ENCODE results near the gene UBL4B. TPM values are rescaled to one million over a fixed set of nuclear protein-coding genes. Genes with fewer than 3 reads are reported as not detected.

The UBL4B gene
- total and polyA plus RNA-seq, 4 experiments from 2014 or later: not detected

GRCh38 chr1:110153407-110153950 lies 41.2 kb downstream of the UBL4B start:
- H3K4me1 Mint-ChIP-seq: peaks cover 2 to 8% (median 2%) of the 10 kb centered on the region in 4 donors
- Histone ChIP-seq H3K27ac (ENCODE audit: low read depth, low read length) (no peak overlapping the region), H3K4me1 (ENCODE audit: insufficient read depth, low read length) (no peaks in the 10 kb centered on the region), H3K4me3 (ENCODE audit: low read length in 2 of 2) (no peak overlapping the region), H3K9me3 (ENCODE audit: control insufficient read depth in 1 of 2, low read length in 2 of 2) (no peaks in the 10 kb centered on the region), H3K36me3 (ENCODE audit: insufficient read depth, low read length) (no peaks in the 10 kb centered on the region), H3K27me3 (ENCODE audit: insufficient read depth, low read length) (peaks cover 20% of the 10 kb centered on the region)
- peaks cover 0 to 3% of the 10 kb centered on the region in 2 donors for H3K36me3 Mint-ChIP-seq
- no peak overlapping the region for H3K27ac Mint-ChIP-seq
- ChIA-PET CTCF (ENCODE audit: partially characterized antibody) (interaction anchor here (0.7 kb wide), 1 partner anchor 1284 kb away, joined by 5 read pairs; no protein-coding TSS in a partner anchor), POLR2A (ENCODE audit: partially characterized antibody) (no interaction called here)
- intact Hi-C loops (cut with micrococcal nuclease): no loop called here
- no peak for DNase-seq
- H3K4me3 Mint-ChIP-seq: no peak overlapping the region
- peaks cover 53 to 57% of the 10 kb centered on the region in 2 donors for H3K27me3 Mint-ChIP-seq
- peaks cover 0 to 9% (median 3%) of the 10 kb centered on the region in 8 donors for H3K9me3 Mint-ChIP-seq

GRCh38 chr1:110155878-110156522 lies 43.8 kb downstream of the UBL4B start:
- POLR2A ChIA-PET (ENCODE audit: partially characterized antibody): no interaction called here
- Histone ChIP-seq H3K4me1 (ENCODE audit: insufficient read depth, low read length) (no peaks in the 10 kb centered on the region), H3K27ac (ENCODE audit: low read depth, low read length) (no peak overlapping the region), H3K4me3 (ENCODE audit: low read length in 2 of 2) (no peak overlapping the region), H3K9me3 (ENCODE audit: control insufficient read depth in 1 of 2, low read length in 2 of 2) (no peaks in the 10 kb centered on the region), H3K36me3 (ENCODE audit: insufficient read depth, low read length) (no peaks in the 10 kb centered on the region), H3K27me3 (ENCODE audit: insufficient read depth, low read length) (peaks cover 20% of the 10 kb centered on the region)
- intact Hi-C loops (cut with micrococcal nuclease): no loop called here
- CTCF ChIA-PET (ENCODE audit: partially characterized antibody): interaction anchor here (0.9 kb wide), 1 partner anchor 159 kb away, joined by 3 read pairs; no protein-coding TSS in a partner anchor
- Mint-ChIP-seq H3K4me3 (no peak overlapping the region), H3K27ac (no peak overlapping the region), H3K9me3 (peaks cover 2 to 9% (median 6%) of the 10 kb centered on the region in 8 donors), H3K36me3 (peaks cover 0 to 3% of the 10 kb centered on the region in 2 donors), H3K27me3 (peaks cover 59 to 60% of the 10 kb centered on the region in 2 donors), H3K4me1 (no peaks in the 10 kb centered on the region)
- peak in 4 of 5 donors; percentile 21 to 33 (median 28) for DNase-seq

- Histone ChIP-seq H3K36me3 (ENCODE audit: insufficient read depth, low read length) (no peaks in the 10 kb centered on the region), H3K9me3 (ENCODE audit: control insufficient read depth in 1 of 2, low read length in 2 of 2) (no peaks in the 10 kb centered on the region), H3K4me1 (ENCODE audit: insufficient read depth, low read length) (no peaks in the 10 kb centered on the region), H3K27me3 (ENCODE audit: insufficient read depth, low read length) (peaks cover 4% of the 10 kb centered on the region), H3K4me3 (ENCODE audit: low read length in 2 of 2) (no peak overlapping the region), H3K27ac (ENCODE audit: low read depth, low read length) (no peak overlapping the region)
- Mint-ChIP-seq H3K27me3 (peaks cover 45 to 48% of the 10 kb centered on the region in 2 donors), H3K4me3 (no peak overlapping the region), H3K4me1 (no peaks in the 10 kb centered on the region), H3K27ac (no peak overlapping the region), H3K36me3 (peaks cover 0 to 6% of the 10 kb centered on the region in 2 donors), H3K9me3 (peaks cover 2 to 10% (median 6%) of the 10 kb centered on the region in 8 donors)
- ChIA-PET CTCF (ENCODE audit: partially characterized antibody) (no interaction called here), POLR2A (ENCODE audit: partially characterized antibody) (no interaction called here)
- DNase-seq: no peak
- intact Hi-C loops (cut with micrococcal nuclease): no loop called here
Observed at GRCh38 chr1:110158261-110158660, 46.0 kb downstream of the UBL4B start.

GRCh38 chr1:110159168-110159567 lies 46.9 kb downstream of the UBL4B start:
- ChIA-PET POLR2A (ENCODE audit: partially characterized antibody) (no interaction called here), CTCF (ENCODE audit: partially characterized antibody) (no interaction called here)
- H3K36me3 Mint-ChIP-seq: peaks cover 0 to 6% of the 10 kb centered on the region in 2 donors
- H3K4me3 Mint-ChIP-seq: no peak overlapping the region
- Histone ChIP-seq H3K27ac (ENCODE audit: low read depth, low read length) (no peak overlapping the region), H3K4me3 (ENCODE audit: low read length in 2 of 2) (no peak overlapping the region), H3K27me3 (ENCODE audit: insufficient read depth, low read length) (peaks cover 4% of the 10 kb centered on the region), H3K4me1 (ENCODE audit: insufficient read depth, low read length) (no peaks in the 10 kb centered on the region), H3K9me3 (ENCODE audit: control insufficient read depth in 1 of 2, low read length in 2 of 2) (no peaks in the 10 kb centered on the region), H3K36me3 (ENCODE audit: insufficient read depth, low read length) (no peaks in the 10 kb centered on the region)
- peaks cover 2 to 10% (median 6%) of the 10 kb centered on the region in 8 donors for H3K9me3 Mint-ChIP-seq
- H3K27ac Mint-ChIP-seq: no peak overlapping the region
- intact Hi-C loops (cut with micrococcal nuclease): no loop called here
- peaks cover 41% of the 10 kb centered on the region in 2 donors for H3K27me3 Mint-ChIP-seq
- DNase-seq: no peak
- H3K4me1 Mint-ChIP-seq: no peaks in the 10 kb centered on the region

DNA sequence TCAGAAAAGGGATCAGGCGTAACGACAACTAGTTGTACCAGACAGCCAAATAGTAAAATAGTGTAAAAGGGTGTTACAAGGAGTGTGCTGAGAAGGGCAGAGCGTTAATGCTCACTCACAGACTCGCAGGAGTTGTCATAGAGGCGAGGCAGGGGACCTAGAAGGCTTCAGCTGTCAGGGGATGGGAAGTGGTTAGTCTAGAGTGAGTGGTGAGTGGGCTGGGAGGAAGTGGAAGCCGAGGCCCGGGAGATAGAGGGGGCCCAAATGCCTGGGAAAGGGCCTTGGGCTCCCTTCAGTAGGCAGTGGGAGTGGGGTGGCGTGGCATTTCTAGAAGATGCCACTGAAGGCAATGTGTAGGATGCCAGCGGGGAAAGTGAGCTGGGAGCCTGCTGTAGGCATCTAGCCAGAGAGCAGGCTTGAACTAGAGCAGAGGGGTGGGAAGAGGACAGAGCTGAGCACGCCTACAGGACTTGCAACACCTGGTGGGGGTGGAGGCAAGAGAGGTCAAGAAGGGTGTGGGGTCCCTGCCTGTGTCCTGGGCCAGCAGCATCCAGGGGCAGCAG lies 48.4 kb downstream of the UBL4B start:
- DNase-seq: no peak
- intact Hi-C loops (cut with micrococcal nuclease): no loop called here
- Histone ChIP-seq H3K4me1 (ENCODE audit: insufficient read depth, low read length) (no peaks in the 10 kb centered on the region), H3K36me3 (ENCODE audit: insufficient read depth, low read length) (no peaks in the 10 kb centered on the region), H3K9me3 (ENCODE audit: control insufficient read depth in 1 of 2, low read length in 2 of 2) (no peaks in the 10 kb centered on the region), H3K4me3 (ENCODE audit: low read length in 2 of 2) (no peak overlapping the region), H3K27me3 (ENCODE audit: insufficient read depth, low read length) (peaks cover 4% of the 10 kb centered on the region), H3K27ac (ENCODE audit: low read depth, low read length) (no peak overlapping the region)
- Mint-ChIP-seq H3K9me3 (peaks cover 2 to 9% (median 6%) of the 10 kb centered on the region in 8 donors), H3K27ac (no peak overlapping the region), H3K27me3 (peaks cover 28 to 34% of the 10 kb centered on the region in 2 donors), H3K4me3 (peak overlapping the region in 1 of 8 donors; percentile 27), H3K4me1 (no peaks in the 10 kb centered on the region), H3K36me3 (peaks cover 0 to 6% of the 10 kb centered on the region in 2 donors)
- POLR2A ChIA-PET (ENCODE audit: partially characterized antibody): interaction anchor here (0.5 kb wide), 1 partner anchor 8 kb away, joined by 3 read pairs; no protein-coding TSS in a partner anchor
- CTCF ChIA-PET (ENCODE audit: partially characterized antibody): no interaction called here

DNA sequence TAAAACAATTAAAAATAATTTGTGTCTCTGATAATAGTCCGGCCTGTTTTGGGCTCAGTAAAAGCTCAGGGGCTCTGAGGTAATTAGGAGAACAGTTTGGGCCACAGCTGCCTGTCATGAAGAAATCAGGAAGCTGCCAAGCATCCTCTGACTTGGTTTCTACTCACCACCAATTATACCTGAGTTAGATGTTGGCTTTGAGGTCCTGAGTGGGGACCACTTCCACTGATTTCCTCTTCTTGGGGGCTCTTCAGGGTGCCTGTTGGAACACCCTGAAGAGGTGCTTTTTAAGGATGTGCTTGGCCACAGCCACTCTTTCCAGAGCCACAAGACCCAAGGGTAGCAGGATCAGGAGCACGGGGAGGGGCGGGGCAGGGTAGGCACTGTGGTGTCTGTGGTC lies 48.9 kb downstream of the UBL4B start:
- no peak overlapping the region for H3K27ac ChIP-seq (ENCODE audit: low read depth, low read length)
- Mint-ChIP-seq H3K27ac (no peak overlapping the region), H3K27me3 (peaks cover 27 to 33% of the 10 kb centered on the region in 2 donors), H3K4me1 (no peaks in the 10 kb centered on the region), H3K36me3 (peaks cover 0 to 6% of the 10 kb centered on the region in 2 donors), H3K9me3 (peaks cover 2 to 8% (median 6%) of the 10 kb centered on the region in 8 donors), H3K4me3 (no peak overlapping the region)
- no peaks in the 10 kb centered on the region for H3K36me3 ChIP-seq (ENCODE audit: insufficient read depth, low read length)
- ChIA-PET POLR2A (ENCODE audit: partially characterized antibody) (interaction anchor here (0.5 kb wide), 1 partner anchor 9 kb away, joined by 3 read pairs; no protein-coding TSS in a partner anchor), CTCF (ENCODE audit: partially characterized antibody) (no interaction called here)
- no peak overlapping the region for H3K4me3 ChIP-seq (ENCODE audit: low read length in 2 of 2)
- peaks cover 4% of the 10 kb centered on the region for H3K27me3 ChIP-seq (ENCODE audit: insufficient read depth, low read length)
- intact Hi-C loops (cut with micrococcal nuclease): no loop called here
- H3K4me1 ChIP-seq (ENCODE audit: insufficient read depth, low read length): no peaks in the 10 kb centered on the region
- DNase-seq: no peak
- H3K9me3 ChIP-seq (ENCODE audit: control insufficient read depth in 1 of 2, low read length in 2 of 2): no peaks in the 10 kb centered on the region

- no peak overlapping the region for H3K4me3 Mint-ChIP-seq
Observed at GRCh38 chr1:110161849-110162248, 49.6 kb downstream of the UBL4B start.

More at GRCh38 chr1:110161849-110162248, 49.6 kb downstream of the UBL4B start:
- intact Hi-C loops (cut with micrococcal nuclease): no loop called here
- ChIA-PET POLR2A (ENCODE audit: partially characterized antibody) (no interaction called here), CTCF (ENCODE audit: partially characterized antibody) (interaction anchor here (1.5 kb wide), 1 partner anchor 35 kb away, joined by 3 read pairs; no protein-coding TSS in a partner anchor)
- peaks cover 2% of the 10 kb centered on the region for H3K27me3 ChIP-seq (ENCODE audit: insufficient read depth, low read length)
- H3K27me3 Mint-ChIP-seq: peaks cover 21 to 26% of the 10 kb centered on the region in 2 donors
- no peaks in the 10 kb centered on the region for H3K4me1 ChIP-seq (ENCODE audit: insufficient read depth, low read length)
- peaks cover 2 to 8% (median 5%) of the 10 kb centered on the region in 8 donors for H3K9me3 Mint-ChIP-seq
- H3K36me3 Mint-ChIP-seq: peaks cover 0 to 6% of the 10 kb centered on the region in 2 donors
- H3K4me1 Mint-ChIP-seq: no peaks in the 10 kb centered on the region
- H3K36me3 ChIP-seq (ENCODE audit: insufficient read depth, low read length): no peaks in the 10 kb centered on the region
- H3K4me3 ChIP-seq (ENCODE audit: low read length in 2 of 2): no peak overlapping the region
- no peaks in the 10 kb centered on the region for H3K9me3 ChIP-seq (ENCODE audit: control insufficient read depth in 1 of 2, low read length in 2 of 2)
- DNase-seq: no peak
- H3K27ac Mint-ChIP-seq: no peak overlapping the region
- H3K27ac ChIP-seq (ENCODE audit: low read depth, low read length): no peak overlapping the region

All from CD4-positive, alpha-beta memory T cell (primary cell).